ENCODE data around the gene SUGCT.

Gene SUGCT

GRCh38 chr7:40887099-40887498 is 752.3 kb downstream of the SUGCT start:
- no peak for DNase-seq

GRCh38 chr7:40888499-40888898 is 753.7 kb downstream of the SUGCT start:
- DNase-seq: no peak

DNA sequence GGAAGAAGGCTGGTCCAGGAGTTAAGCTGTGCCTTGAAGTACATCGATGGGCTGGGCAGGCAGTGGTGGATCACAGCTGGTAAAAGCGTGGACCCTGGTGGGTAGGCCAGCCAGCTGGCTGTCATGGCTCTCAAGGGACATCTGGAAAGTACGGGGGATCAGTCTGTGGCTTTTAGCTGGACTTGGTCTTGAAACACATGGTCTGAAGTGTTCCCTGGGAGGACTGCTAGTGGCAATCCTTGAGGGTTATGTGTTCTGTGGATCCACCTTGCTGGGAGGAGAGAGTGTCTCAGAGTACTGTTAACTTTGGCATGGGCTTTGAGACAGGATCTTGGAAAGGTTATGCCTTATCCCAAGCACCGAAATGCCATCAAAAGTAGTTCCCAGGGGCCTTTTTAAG is 754.3 kb downstream of the SUGCT start:
- no peak for DNase-seq

- DNase-seq: no peak
These were observed 754.7 kb downstream of the SUGCT start for GRCh38 chr7:40889539-40889938.

DNA sequence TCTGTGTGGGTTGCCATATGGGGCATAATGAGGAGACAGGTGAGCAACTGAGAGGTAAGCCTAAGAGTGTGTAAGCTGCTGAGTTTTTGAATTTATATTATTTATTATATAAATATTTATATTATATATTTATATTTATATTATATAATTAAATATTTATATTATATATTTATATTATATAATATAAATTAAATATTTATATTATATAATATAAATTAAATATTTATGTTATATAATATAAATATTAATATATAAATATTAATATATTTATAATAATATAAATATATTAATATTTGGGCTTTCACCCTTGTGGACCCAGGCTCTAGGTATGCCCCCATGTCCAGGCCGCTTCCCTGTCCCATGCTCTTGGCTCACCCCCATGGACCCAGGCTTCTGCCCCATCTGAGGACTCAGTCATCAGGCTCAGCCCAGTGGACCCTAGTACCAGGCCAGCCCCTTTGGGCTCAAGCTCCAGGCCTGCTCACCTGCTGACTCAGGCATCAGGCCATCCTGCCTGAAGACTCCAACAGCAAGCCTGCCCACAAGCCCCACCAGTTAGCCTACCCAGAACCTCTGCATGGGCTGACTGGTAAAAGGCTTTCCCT is 755.4 kb downstream of the SUGCT start:
- no peak for DNase-seq

GRCh38 chr7:40891232-40891631 is 756.4 kb downstream of the SUGCT start:
- no peak for DNase-seq

DNA sequence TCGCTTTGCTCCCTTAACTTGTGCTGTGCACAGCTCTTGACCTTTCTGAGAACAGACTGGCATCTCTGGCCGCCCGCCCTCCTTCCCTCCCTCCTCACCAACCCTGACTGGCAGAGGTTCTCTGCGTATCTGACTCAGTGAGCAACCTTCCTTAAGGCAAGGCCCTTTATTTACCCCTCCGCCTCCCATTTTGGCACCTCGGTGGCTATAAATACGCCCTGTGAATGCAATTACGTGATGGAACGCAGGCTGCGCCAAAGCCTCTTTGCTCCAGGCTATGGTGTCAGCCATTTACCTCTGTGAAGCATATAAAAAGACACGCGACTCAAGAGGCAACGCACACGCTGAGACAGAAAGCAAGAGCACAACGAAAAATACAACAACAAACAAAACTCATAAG is 764.3 kb downstream of the SUGCT start:
- DNase-seq: no peak

- DNase-seq: no peak
These were observed 765.1 kb downstream of the SUGCT start for GRCh38 chr7:40899636-40900507.

GRCh38 chr7:40903872-40904271 is 769.1 kb downstream of the SUGCT start:
- no peak for DNase-seq

DNA sequence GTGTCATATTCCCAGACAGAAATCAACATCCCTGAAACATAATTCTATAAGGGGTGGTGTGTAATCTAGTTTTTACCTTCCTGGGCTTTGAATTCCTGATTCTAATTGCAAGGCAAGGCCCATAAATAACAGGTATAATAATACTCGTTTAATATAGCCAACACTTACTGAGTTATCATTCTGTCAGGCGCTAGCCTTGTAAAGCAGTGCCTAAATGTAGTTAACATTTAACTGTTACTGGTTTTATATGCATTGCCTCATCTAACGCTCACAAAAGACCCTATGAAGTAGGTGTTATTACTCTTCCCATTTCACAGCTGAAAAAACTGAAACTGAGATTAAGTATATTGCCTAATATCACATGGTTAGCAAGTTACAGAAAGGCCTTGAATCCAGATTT is 772.5 kb downstream of the SUGCT start:
- no peak for DNase-seq

- DNase-seq: no peak
These were observed 774.7 kb downstream of the SUGCT start for GRCh38 chr7:40909346-40909980.

Data from inflammatory macrophage treated with lipopolysaccharide for 4 hours (primary cell).